Esophagus squamous epithelium (tissue), 4 donors: ENCODE results near the gene RAPGEF3.

Source experiments
- POLR2A ChIP-seq, 4 donors: fragments of 450-650 bp; IDR thresholded peaks; one replicate each; pipeline ENCODE4 v1.6.1; 2017; ENCODE audit warnings: antibody characterized with exemption in 4 of 4, mild to moderate bottlenecking in 4 of 4, moderate library complexity in 3 of 4
- TF ChIP-seq, protein P1 (sequence below), 6 experiments: fragments of 450-650 bp in 4 of 6; fragments of 200-600 bp in 2 of 6; sonication (generic) in 2 of 6; IDR thresholded peaks; one replicate each; pipeline ENCODE4 v1.5.1; 2016 to 2019; ENCODE audit warnings: antibody characterized with exemption in 6 of 6, mild to moderate bottlenecking in 4 of 6, moderate library complexity in 4 of 6

DNA sequence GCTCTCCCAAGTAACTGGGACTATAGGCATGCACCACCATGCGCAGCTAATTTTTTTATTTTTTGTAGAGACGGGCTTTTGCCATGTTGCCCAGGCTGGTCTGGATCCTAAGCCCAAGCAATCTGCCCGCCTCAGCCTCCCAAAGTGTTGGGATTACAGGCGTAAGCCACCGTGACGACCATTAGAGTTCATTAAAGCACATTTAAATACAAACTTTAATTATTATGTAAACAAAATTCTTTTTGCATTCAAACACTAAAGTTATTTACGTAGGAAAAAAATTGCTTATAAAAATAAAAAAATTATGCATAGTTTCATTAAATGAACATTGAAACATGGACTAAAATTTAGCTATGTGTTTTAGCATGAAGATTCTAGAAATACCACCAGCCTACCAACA lies 60.0 kb downstream of the RAPGEF3 start:
- TF ChIP-seq, protein P1, sequence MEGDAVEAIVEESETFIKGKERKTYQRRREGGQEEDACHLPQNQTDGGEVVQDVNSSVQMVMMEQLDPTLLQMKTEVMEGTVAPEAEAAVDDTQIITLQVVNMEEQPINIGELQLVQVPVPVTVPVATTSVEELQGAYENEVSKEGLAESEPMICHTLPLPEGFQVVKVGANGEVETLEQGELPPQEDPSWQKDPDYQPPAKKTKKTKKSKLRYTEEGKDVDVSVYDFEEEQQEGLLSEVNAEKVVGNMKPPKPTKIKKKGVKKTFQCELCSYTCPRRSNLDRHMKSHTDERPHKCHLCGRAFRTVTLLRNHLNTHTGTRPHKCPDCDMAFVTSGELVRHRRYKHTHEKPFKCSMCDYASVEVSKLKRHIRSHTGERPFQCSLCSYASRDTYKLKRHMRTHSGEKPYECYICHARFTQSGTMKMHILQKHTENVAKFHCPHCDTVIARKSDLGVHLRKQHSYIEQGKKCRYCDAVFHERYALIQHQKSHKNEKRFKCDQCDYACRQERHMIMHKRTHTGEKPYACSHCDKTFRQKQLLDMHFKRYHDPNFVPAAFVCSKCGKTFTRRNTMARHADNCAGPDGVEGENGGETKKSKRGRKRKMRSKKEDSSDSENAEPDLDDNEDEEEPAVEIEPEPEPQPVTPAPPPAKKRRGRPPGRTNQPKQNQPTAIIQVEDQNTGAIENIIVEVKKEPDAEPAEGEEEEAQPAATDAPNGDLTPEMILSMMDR (IDR thresholded peaks at IDR 0.05), result no peak
- TF ChIP-seq POLR2A (IDR thresholded peaks at IDR 0.05), result no peak
